Esophagus (tissue), 2 donors: ENCODE data around the gene MCC. TPM values are rescaled to one million over a fixed set of nuclear protein-coding genes. Genes with fewer than 3 reads are reported as not detected.

Experiments
- H3K27ac ChIP-seq, 2 donors: one replicate each; pipeline ENCODE4 v1.5.1; 2013; ENCODE audit warnings: low read depth in 2 of 2, mild to moderate bottlenecking in 2 of 2, inconsistent platforms in 1 of 2, low read length in 1 of 2, moderate library complexity in 1 of 2
- H3K27me3 ChIP-seq, 2 donors: one replicate each; pipeline ENCODE4 v1.6.1; 2013; ENCODE audit warnings: low read length in 2 of 2, control low read depth in 1 of 2, mild to moderate bottlenecking in 1 of 2; ENCODE audit not compliant: insufficient read depth in 2 of 2, control insufficient read depth in 1 of 2
- H3K36me3 ChIP-seq, 2 donors: one replicate each; pipeline ENCODE4 v1.6.1; 2013; ENCODE audit warnings: low read length in 1 of 2; ENCODE audit not compliant: control insufficient read depth in 2 of 2, insufficient read depth in 2 of 2
- H3K4me1 ChIP-seq, 2 donors: one replicate each; pipeline ENCODE4 v1.6.1; 2013; ENCODE audit warnings: low read length in 1 of 2; ENCODE audit not compliant: control insufficient read depth in 2 of 2, insufficient read depth in 2 of 2
- H3K4me3 ChIP-seq, 2 donors: one replicate each; pipeline ENCODE4 v1.5.1; 2013; ENCODE audit warnings: low read length in 2 of 2, mild to moderate bottlenecking in 2 of 2, low read depth in 1 of 2, moderate library complexity in 1 of 2
- H3K9me3 ChIP-seq, 2 donors: one replicate each; pipeline ENCODE4 v1.6.1; 2013; ENCODE audit warnings: mild to moderate bottlenecking in 2 of 2, low read depth in 1 of 2, low read length in 1 of 2, moderate library complexity in 1 of 2; ENCODE audit not compliant: control insufficient read depth in 2 of 2, insufficient read depth in 1 of 2
- WGBS, 2 donors: extraction: QIAGEN DNeasy Blood & Tissue Kit; methylation state at CpG; one replicate each; pipeline ENCODE4 v1.1.7; 2013; 5-methylcytosine and 5-hydroxymethylcytosine counted together
- polyA plus RNA-seq, 2 donors: library from polyadenylated mRNA; stranded (reverse); fragments of 200-250 nt; gene quantifications; one replicate each; pipeline ENCODE4 v1.2.3, GENCODE V29; 2013
- donor health status: healthy with polysubstance abuse.
- donor health status: Bipolar disorder and iron deficiency.

Gene MCC
- polyA plus RNA-seq, 2 donors = 7.2 to 8.3 TPM

- H3K36me3 ChIP-seq = no peaks in the 10 kb centered on the region
- WGBS, 2 donors = 61 to 63% methylated on average over 2 of the region's 2 CpGs
Observed at GRCh38 chr5:113329981-113330380, 158.3 kb downstream of the MCC start.

GRCh38 chr5:113325054-113325453, 163.2 kb downstream of the MCC start:
- H3K4me1 ChIP-seq = no peaks in the 10 kb centered on the region
- H3K27ac ChIP-seq = no peak overlapping the region
- 78 to 93% methylated on average over 4 of the region's 4 CpGs for WGBS, 2 donors
- H3K27me3 ChIP-seq = no peaks in the 10 kb centered on the region
- H3K4me3 ChIP-seq = no peak overlapping the region
- H3K36me3 ChIP-seq = no peaks in the 10 kb centered on the region
- H3K9me3 ChIP-seq = no peaks in the 10 kb centered on the region

More at GRCh38 chr5:113329981-113330380, 158.3 kb downstream of the MCC start:
- Histone ChIP-seq H3K27me3 (no peaks in the 10 kb centered on the region), H3K4me3 (no peak overlapping the region), H3K4me1 (no peaks in the 10 kb centered on the region), H3K27ac (no peak overlapping the region), H3K9me3 (no peaks in the 10 kb centered on the region)

- H3K27me3 ChIP-seq = no peaks in the 10 kb centered on the region
- H3K9me3 ChIP-seq = no peaks in the 10 kb centered on the region
- H3K36me3 ChIP-seq = no peaks in the 10 kb centered on the region
- H3K4me3 ChIP-seq = no peak overlapping the region
- 73 to 81% methylated on average over 2 of the region's 2 CpGs for WGBS, 2 donors
- H3K27ac ChIP-seq = no peak overlapping the region
- no peaks in the 10 kb centered on the region for H3K4me1 ChIP-seq
Observed at GRCh38 chr5:113321276-113321675, 167.0 kb downstream of the MCC start.

- no peaks in the 10 kb centered on the region for H3K4me1 ChIP-seq
- H3K27me3 ChIP-seq = no peaks in the 10 kb centered on the region
- H3K4me3 ChIP-seq = no peak overlapping the region
- H3K9me3 ChIP-seq = no peaks in the 10 kb centered on the region
- H3K36me3 ChIP-seq = no peaks in the 10 kb centered on the region
- no peak overlapping the region for H3K27ac ChIP-seq
Observed at GRCh38 chr5:113320273-113320780, 167.9 kb downstream of the MCC start.

- Histone ChIP-seq H3K9me3 (no peaks in the 10 kb centered on the region), H3K36me3 (no peaks in the 10 kb centered on the region), H3K27me3 (no peaks in the 10 kb centered on the region), H3K27ac (no peak overlapping the region), H3K4me1 (no peaks in the 10 kb centered on the region), H3K4me3 (no peak overlapping the region)
- 84 to 90% methylated on average over 5 of the region's 5 CpGs for WGBS, 2 donors
Observed at GRCh38 chr5:113319256-113320053, 168.8 kb downstream of the MCC start.

GRCh38 chr5:113317636-113318035, 170.6 kb downstream of the MCC start:
- Histone ChIP-seq H3K4me1 (no peaks in the 10 kb centered on the region), H3K27ac (no peak overlapping the region), H3K36me3 (no peaks in the 10 kb centered on the region), H3K27me3 (no peaks in the 10 kb centered on the region), H3K9me3 (no peaks in the 10 kb centered on the region), H3K4me3 (no peak overlapping the region)
- 94 to 96% methylated on average over 2 of the region's 2 CpGs for WGBS, 2 donors

- Histone ChIP-seq H3K4me3 (no peak overlapping the region), H3K36me3 (no peaks in the 10 kb centered on the region), H3K9me3 (no peaks in the 10 kb centered on the region), H3K4me1 (no peaks in the 10 kb centered on the region), H3K27me3 (no peaks in the 10 kb centered on the region), H3K27ac (no peak overlapping the region)
- 79 to 81% methylated on average over 5 of the region's 5 CpGs for WGBS, 2 donors
Observed at GRCh38 chr5:113311301-113311700, 177.0 kb downstream of the MCC start.

- Histone ChIP-seq H3K36me3 (no peaks in the 10 kb centered on the region), H3K4me1 (no peaks in the 10 kb centered on the region), H3K9me3 (no peaks in the 10 kb centered on the region), H3K4me3 (no peak overlapping the region), H3K27ac (no peak overlapping the region), H3K27me3 (no peaks in the 10 kb centered on the region)
- WGBS, 2 donors = 86 to 90% methylated on average over 2 of the region's 2 CpGs
Observed at GRCh38 chr5:113302120-113302519, 186.1 kb downstream of the MCC start.

- no peaks in the 10 kb centered on the region for H3K4me1 ChIP-seq
- no peaks in the 10 kb centered on the region for H3K9me3 ChIP-seq
- no peaks in the 10 kb centered on the region for H3K27me3 ChIP-seq
- no peaks in the 10 kb centered on the region for H3K36me3 ChIP-seq
- no peak overlapping the region for H3K27ac ChIP-seq
- WGBS, 2 donors = 84 to 85% methylated on average over 1 of the region's 1 CpG
- H3K4me3 ChIP-seq = no peak overlapping the region
Observed at GRCh38 chr5:113299591-113299990, 188.7 kb downstream of the MCC start.

- Histone ChIP-seq H3K36me3 (no peaks in the 10 kb centered on the region), H3K4me3 (no peak overlapping the region), H3K9me3 (no peaks in the 10 kb centered on the region), H3K4me1 (no peaks in the 10 kb centered on the region), H3K27me3 (no peaks in the 10 kb centered on the region), H3K27ac (no peak overlapping the region)
- WGBS, 2 donors = 74 to 76% methylated on average over 1 of the region's 1 CpG
Observed at GRCh38 chr5:113296676-113297075, 191.6 kb downstream of the MCC start.
